ENCODE measurements around the gene AUTS2.

Gene AUTS2

DNA sequence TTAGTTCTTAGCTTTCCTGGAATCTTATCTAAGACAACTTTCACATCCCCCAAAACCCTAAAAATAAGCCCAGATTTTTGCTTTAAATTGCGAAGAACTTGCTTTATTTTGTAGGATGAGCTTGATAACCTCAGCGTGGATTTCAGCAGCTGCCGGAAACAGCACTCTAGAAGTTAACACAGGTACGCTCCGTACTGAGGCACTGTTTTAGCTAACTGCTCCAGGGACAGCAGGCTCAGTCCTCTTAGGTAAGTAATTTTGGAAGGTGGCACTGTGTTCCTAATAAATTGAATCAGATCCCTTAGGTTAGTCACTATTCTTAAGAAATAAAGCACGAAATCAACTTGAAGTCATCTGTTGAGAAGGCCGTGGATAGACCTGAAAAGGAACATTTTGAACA is 2.2 kb upstream of the AUTS2 start:
- no peak for ATAC-seq
- no peak for DNase-seq
- H3K27me3 Mint-ChIP-seq = peaks cover 37% of the 10 kb centered on the region
- H3K9me3 Mint-ChIP-seq = no peaks in the 10 kb centered on the region
- H3K27ac Mint-ChIP-seq = no peak overlapping the region
- H3K4me1 Mint-ChIP-seq = peaks cover 8% of the 10 kb centered on the region
- H3K4me3 Mint-ChIP-seq = no peak overlapping the region
- H3K36me3 Mint-ChIP-seq (ENCODE audit: low read depth) = no peaks in the 10 kb centered on the region

DNA sequence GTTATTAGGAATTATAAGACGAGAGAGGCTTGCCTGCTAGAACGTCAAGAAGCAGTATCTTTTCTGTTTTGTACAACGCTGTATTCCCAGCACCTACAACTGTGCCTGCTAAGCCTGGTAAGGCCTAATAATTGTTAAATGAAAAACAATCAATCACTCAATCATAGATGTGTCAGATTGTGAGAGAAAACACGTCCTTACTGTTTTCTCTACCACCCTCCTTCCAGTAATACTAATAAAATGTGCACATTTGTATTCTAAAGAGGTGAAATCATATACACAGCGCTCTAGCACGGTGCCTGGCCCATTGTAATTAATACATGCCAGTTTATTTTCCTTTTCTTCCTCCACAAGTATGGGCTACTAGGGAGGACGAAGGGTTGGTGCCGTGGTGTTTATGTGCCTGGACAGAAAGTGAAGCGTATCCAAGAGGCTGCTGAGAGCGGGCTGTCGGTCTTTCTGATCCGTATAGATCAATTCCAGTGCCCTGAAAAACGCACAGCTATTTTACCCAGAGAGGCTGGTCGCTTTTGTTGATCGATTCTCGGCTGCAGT is 1.5 kb upstream of the AUTS2 start:
- no peak overlapping the region for H3K27ac Mint-ChIP-seq
- ATAC-seq = no peak
- peak overlapping the region; percentile 57 for H3K4me3 Mint-ChIP-seq
- peaks cover 8% of the 10 kb centered on the region for H3K4me1 Mint-ChIP-seq
- peaks cover 37% of the 10 kb centered on the region for H3K27me3 Mint-ChIP-seq
- DNase-seq = no peak
- no peaks in the 10 kb centered on the region for H3K9me3 Mint-ChIP-seq
- H3K36me3 Mint-ChIP-seq (ENCODE audit: low read depth) = no peaks in the 10 kb centered on the region

DNA sequence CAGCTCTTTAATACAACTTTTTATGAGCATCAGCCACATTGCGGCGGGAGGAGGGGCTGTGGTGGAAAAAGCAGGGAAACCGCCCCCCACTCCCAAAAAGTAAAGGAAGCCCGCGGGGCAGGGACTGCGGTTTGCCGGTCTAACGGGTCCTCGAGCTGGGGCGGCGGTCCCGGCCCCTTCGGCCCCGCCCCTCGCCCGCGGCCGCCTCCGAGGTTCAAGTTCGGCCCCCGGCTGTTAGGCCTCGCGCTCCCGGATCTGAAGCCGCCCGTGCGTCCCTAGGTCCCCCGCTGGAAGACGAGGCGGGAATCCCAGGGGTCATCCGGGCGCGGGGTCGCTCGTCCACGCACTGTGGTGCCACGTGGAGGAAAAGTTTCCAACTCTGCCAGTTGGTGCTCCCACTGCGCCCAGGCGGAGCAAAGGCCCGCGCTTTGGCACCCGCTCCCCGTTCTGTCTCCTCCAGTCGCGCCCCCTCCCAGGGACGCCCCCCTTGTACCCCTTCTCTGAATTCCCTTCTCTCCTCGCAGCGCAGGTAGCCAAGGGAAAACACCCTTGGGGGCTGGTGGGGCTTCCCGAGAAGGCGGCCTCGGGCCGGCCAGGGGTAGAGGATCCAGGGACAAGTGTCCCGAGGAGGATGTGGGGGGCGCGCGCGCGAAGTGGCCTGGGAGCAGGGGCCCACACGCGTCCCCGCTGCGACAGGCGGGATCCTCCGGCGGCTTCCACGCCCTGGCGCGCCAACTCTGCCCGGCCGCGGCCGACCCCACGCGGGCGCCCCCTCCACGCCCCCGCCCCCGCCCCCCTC is 798 bp upstream of the AUTS2 start:
- Mint-ChIP-seq H3K9me3 (no peaks in the 10 kb centered on the region), H3K4me1 (peaks cover 8% of the 10 kb centered on the region), H3K27ac (no peak overlapping the region), H3K36me3 (ENCODE audit: low read depth) (no peaks in the 10 kb centered on the region), H3K27me3 (peaks cover 37% of the 10 kb centered on the region), H3K4me3 (peak overlapping the region; percentile 57)
- DNase-seq (peak; percentile 14), ATAC-seq (no peak)

DNA sequence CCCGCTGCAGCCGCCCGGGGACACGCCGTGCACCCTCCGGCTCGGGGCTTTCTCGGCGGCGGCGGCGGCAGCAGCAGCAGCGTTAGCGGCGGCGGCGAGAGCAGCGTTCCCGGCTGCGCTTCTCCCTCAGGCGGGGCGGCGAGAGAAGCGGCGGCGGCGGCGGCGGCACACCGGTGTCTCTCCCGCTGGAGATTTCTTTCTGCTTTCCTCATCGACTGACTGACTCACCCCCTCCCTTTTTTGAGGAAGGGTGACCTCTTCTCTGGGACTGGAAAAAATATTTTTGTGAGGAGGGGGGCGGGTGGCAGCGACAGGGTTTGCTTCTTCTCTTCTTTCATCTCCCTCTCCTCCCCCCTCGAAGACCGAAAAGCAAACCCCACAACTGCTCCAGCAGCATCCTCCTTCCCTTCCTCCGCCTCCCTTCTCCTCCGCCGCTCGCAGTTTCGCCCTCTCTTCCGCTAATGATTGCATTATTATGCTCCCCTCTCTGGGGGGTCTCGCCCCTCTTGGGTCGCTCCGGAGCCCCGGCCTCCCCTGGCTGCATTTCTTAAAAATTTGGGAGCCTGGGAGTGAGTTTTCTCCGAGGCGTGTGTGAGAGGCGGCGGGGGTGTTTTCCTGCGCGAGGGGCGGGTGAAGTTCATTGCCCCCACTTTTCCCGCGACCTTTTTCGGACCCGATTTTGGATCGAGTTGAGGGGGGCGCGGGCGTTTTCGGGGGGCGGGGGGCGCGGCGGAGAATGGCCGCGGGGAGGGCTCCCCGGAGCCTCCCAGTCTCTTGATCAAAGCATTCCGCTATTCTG is 411 bp downstream of the AUTS2 start:
- no peak for ATAC-seq
- Mint-ChIP-seq H3K27me3 (peaks cover 37% of the 10 kb centered on the region), H3K9me3 (no peaks in the 10 kb centered on the region), H3K4me1 (peaks cover 8% of the 10 kb centered on the region), H3K27ac (peak overlapping the region; percentile 59), H3K4me3 (peak overlapping the region; percentile 78), H3K36me3 (ENCODE audit: low read depth) (no peaks in the 10 kb centered on the region)
- no peak for DNase-seq

DNA sequence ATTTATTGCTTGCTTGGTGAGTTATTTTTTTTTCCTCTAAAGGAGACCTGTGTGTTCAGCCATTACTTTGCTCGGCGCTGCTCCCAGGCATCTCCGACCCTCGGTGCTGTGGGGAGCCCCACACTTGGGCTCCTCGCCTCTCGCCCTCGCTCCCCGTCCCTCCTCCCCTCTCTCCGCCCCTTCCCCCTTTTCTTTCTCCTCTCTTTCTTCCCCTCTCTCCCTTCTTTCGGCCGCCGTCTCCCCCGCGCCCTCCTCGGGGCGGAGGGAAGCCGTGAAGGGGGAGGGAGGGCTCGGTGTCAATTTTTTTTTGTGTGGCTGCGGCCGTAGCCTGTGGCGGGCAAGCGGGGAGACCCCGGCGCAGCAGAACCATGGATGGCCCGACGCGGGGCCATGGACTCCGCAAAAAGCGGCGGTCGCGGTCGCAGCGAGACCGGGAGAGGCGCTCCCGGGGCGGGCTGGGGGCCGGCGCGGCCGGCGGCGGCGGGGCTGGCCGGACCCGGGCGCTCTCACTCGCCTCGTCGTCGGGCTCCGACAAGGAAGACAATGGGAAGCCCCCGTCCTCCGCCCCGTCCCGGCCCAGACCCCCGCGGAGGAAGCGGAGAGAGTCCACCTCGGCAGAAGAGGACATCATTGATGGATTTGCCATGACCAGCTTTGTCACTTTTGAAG is 1.1 kb downstream of the AUTS2 start:
- ATAC-seq (no peak), DNase-seq (no peak)
- H3K4me3 Mint-ChIP-seq = peak overlapping the region; percentile 78
- H3K27ac Mint-ChIP-seq = peak overlapping the region; percentile 59
- H3K4me1 Mint-ChIP-seq = peaks cover 8% of the 10 kb centered on the region
- peaks cover 36% of the 10 kb centered on the region for H3K27me3 Mint-ChIP-seq
- no peaks in the 10 kb centered on the region for H3K9me3 Mint-ChIP-seq
- H3K36me3 Mint-ChIP-seq (ENCODE audit: low read depth) = no peaks in the 10 kb centered on the region

DNA sequence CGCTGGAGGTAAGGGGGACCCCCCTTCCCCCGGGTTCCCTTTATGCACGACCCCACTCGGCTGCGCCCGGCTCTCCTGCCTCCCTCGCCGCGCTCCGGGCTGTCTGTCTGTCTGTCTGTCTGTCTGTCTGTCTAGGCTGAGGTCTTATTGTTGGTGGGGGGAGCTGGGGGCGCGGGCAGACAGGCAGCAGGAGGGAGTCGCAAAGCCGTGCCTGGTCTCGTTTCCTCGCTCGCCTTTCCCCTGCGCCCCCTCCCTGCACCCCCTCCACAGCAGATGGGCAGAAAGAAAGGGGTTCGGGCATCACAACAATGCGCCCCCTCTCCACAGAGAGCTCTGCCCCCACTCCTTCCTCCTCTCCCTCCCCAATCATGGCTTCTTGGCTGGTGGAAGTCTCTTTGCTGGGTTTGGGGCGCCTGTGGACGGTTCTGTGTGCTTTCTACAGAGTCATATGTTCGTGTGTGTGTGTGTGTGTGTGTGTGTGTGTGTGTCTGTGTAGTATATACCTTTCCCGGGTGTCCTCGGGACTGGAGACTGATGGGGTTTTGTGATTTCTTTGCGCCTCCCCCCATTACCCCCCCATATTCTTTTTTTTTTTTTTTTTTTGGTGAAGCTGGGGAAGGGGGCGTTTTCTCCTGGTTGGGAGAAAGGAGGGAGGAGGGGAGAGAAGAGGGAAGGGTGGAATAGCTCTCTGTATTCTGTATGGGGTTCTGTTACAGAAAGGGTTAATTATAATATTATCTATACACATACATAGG is 1.9 kb downstream of the AUTS2 start:
- ATAC-seq (no peak), DNase-seq (no peak)
- Mint-ChIP-seq H3K4me3 (peak overlapping the region; percentile 67), H3K27me3 (peaks cover 33% of the 10 kb centered on the region), H3K27ac (no peak overlapping the region), H3K9me3 (no peaks in the 10 kb centered on the region), H3K4me1 (peaks cover 8% of the 10 kb centered on the region), H3K36me3 (ENCODE audit: low read depth) (no peaks in the 10 kb centered on the region)

DNA sequence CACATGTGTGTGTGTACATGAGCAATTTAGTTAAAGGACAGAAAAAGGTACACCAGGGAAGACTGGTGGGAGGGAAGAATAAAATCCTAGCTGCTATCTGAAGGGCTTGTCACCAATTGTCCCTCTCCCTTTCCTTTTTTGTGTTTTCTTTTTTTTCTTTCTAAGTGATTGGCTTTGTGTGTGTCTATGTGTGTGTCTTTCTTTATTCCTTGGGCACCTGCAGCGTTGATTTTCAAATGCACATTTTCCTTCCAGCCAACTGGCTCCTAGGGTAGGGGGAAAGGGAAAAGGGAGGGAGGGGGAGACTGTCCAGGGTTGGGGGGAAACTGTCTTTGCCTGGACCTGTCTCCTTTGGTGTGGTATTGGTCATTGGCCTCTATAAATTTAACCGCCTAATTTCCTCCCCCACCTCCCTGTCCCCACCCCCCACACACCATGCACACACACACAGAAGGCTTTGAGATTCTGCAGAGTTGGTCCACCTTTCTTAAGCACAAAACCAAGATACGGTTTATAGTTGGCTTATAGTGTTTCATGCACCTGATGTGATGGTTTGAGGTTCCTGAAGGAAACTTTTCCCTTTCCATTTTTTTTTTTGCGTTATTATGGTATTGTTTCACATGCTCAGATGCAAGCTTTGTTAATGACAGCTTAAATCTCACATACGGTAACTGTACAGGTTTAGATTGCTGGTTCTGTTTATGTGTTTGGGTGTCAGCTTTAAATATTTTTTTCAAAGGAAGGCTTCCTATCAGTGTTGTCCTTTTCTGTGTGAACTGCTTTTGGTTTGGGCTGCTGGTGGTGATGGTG is 2.6 kb downstream of the AUTS2 start:
- DNase-seq (no peak), ATAC-seq (no peak)
- Mint-ChIP-seq H3K9me3 (no peaks in the 10 kb centered on the region), H3K27ac (no peak overlapping the region), H3K4me1 (peaks cover 8% of the 10 kb centered on the region), H3K4me3 (no peak overlapping the region), H3K27me3 (peaks cover 27% of the 10 kb centered on the region), H3K36me3 (ENCODE audit: low read depth) (no peaks in the 10 kb centered on the region)

DNA sequence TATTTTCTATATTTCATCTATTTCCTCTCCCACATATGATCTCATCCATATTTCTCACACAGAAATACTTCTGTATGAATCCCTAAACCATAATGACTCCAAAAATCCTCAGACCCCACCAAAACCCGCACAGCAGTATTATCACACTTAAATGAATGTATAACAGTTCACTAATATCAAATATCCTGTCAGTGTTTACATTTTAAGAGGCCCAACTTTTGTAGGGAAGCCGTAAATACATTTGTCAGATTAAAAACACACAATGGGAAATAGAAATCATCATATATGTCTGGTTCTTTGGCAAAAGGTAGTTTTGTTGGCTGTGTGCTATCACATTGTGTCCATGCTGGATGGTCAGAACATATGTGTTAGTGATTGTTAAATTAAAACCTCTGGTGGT is 4.2 kb downstream of the AUTS2 start:
- DNase-seq (no peak), ATAC-seq (no peak)
- Mint-ChIP-seq H3K9me3 (no peaks in the 10 kb centered on the region), H3K36me3 (ENCODE audit: low read depth) (no peaks in the 10 kb centered on the region), H3K4me1 (peaks cover 7% of the 10 kb centered on the region), H3K27ac (no peak overlapping the region), H3K27me3 (peaks cover 20% of the 10 kb centered on the region), H3K4me3 (no peak overlapping the region)

DNA sequence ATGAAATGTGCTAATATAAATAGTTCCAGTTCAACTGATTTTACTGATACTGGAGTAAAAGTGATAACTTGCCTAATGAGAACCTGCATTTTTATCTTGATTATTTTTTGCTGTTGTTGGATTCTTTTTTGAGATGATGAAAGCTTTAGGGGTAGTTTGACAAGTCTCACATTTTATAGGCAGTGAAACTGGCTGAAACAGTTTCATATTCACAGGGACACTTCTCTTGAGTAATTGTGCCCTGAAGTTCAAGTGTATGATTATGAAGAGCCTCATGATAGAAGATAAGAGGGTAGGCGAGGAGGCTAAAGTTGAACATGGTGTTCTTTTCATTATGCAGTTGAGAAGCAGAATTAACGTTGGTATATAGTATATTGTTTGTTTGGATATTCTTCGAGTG is 5.1 kb downstream of the AUTS2 start:
- Mint-ChIP-seq H3K9me3 (no peaks in the 10 kb centered on the region), H3K27ac (no peak overlapping the region)

DNA sequence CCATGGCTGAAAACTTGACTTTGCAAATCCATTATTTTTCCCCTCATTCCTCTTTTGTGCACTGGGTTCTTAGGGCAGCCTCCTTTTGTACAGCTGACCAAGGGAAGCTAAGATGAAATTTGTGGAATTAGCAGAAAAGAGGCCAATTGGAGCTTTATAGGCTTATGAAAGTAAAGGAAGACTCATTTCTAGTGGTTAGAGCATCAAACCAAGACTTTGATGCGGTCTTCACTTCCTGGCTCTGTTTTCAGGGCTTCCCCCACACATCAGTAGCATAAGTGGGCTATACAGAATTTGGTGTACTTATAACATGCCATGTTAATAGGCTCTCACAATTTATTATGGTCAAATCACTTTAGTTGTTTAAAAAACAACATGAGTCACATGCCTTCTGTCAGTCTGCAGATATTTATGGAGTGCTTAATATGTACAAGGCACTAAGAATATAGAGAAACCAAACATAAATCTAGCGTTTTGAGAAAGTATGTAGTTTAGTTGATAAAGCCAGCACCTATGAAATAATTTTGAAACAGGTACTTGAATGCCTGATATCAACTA is 5.7 kb downstream of the AUTS2 start:
- peaks cover 7% of the 10 kb centered on the region for H3K4me1 Mint-ChIP-seq
- no peak overlapping the region for H3K27ac Mint-ChIP-seq
- DNase-seq (no peak), ATAC-seq (peak; percentile 69)
- no peaks in the 10 kb centered on the region for H3K36me3 Mint-ChIP-seq (ENCODE audit: low read depth)
- H3K9me3 Mint-ChIP-seq = no peaks in the 10 kb centered on the region
- H3K4me3 Mint-ChIP-seq = no peak overlapping the region
- H3K27me3 Mint-ChIP-seq = peaks cover 27% of the 10 kb centered on the region

More for the DNA sequence above, 5.1 kb downstream of the AUTS2 start:
- Mint-ChIP-seq H3K27me3 (peaks cover 26% of the 10 kb centered on the region), H3K36me3 (ENCODE audit: low read depth) (no peaks in the 10 kb centered on the region), H3K4me1 (peaks cover 7% of the 10 kb centered on the region), H3K4me3 (no peak overlapping the region)
- DNase-seq (no peak), ATAC-seq (no peak)

DNA sequence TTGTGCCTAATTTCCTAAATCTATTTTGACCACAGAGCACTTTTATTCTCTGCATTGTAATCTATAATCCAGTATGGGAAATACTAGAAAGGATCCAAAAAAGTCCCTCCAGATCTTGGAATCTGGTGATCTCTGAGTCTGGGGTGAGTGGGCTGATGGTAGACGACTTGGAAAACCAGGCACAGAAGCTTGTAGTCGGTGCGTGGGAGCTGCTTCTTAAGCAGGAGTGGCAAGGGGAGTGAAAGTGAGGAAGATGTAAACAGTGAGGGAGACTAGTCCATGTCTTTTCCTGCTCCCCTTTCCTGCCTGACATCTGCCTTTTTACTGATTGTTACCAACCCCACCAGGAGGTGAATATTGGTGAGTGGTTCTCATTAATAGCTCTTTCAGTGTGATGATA is 6.8 kb downstream of the AUTS2 start:
- H3K27ac Mint-ChIP-seq = no peak overlapping the region
- H3K27me3 Mint-ChIP-seq = peaks cover 22% of the 10 kb centered on the region
- H3K4me3 Mint-ChIP-seq = no peak overlapping the region
- ATAC-seq = no peak
- H3K36me3 Mint-ChIP-seq (ENCODE audit: low read depth) = no peaks in the 10 kb centered on the region
- H3K9me3 Mint-ChIP-seq = no peaks in the 10 kb centered on the region
- no peak for DNase-seq
- peaks cover 2% of the 10 kb centered on the region for H3K4me1 Mint-ChIP-seq

DNA sequence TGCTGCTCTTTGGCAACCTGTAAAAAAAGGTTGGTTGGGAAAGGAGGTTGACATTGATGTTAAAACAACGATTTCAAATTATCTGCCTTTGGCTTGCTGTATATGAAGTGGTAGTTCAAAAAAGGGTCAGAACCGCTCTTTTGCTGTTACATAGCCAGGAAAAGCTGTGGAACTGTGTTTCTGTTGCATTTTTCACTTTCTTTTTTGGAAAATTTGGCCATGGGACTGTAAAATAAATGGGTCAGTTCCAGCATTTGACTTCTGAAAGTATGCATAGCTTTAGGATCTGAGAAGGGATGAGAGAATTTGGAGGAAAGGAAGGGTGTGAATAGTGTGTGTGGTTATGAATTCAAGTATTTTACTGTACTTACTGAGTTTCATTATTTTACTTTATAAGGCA is 7.3 kb downstream of the AUTS2 start:
- Mint-ChIP-seq H3K27ac (no peak overlapping the region), H3K36me3 (ENCODE audit: low read depth) (no peaks in the 10 kb centered on the region)

DNA sequence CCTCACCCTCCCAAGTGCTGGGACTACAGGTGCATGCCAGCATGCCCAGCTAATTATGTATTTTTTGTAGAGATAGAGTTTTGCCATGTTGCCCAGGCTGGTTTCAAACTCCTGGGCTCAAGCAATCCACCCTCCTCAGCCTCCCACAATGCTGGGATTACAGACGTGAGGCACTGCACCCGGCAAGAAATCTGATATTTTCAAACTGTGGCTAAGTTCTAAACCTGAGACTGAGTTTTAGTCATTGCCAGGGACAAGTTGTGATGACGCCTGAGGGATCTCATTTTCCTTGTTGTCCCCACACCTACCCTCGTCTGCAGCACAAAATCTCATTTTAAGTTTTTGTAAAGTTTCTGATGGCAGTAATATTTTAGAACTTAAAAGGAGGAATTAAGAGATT is 9.8 kb downstream of the AUTS2 start:
- no peaks in the 10 kb centered on the region for H3K4me1 Mint-ChIP-seq
- DNase-seq (no peak), ATAC-seq (no peak)
- no peaks in the 10 kb centered on the region for H3K36me3 Mint-ChIP-seq (ENCODE audit: low read depth)
- no peak overlapping the region for H3K4me3 Mint-ChIP-seq
- H3K27me3 Mint-ChIP-seq = peaks cover 16% of the 10 kb centered on the region
- no peak overlapping the region for H3K27ac Mint-ChIP-seq
- no peaks in the 10 kb centered on the region for H3K9me3 Mint-ChIP-seq

More for the DNA sequence above, 7.3 kb downstream of the AUTS2 start:
- no peak for ATAC-seq
- H3K4me3 Mint-ChIP-seq = no peak overlapping the region
- H3K27me3 Mint-ChIP-seq = peaks cover 19% of the 10 kb centered on the region
- no peaks in the 10 kb centered on the region for H3K9me3 Mint-ChIP-seq
- DNase-seq = no peak
- no peaks in the 10 kb centered on the region for H3K4me1 Mint-ChIP-seq
